Suppressor macrophage treated with lipopolysaccharide for 1 hour (primary cell): ENCODE results near the gene GZMM.

Experiments used
- DNase-seq, 3 donors: peaks; one replicate each; pipeline ENCODE4 v3.0.0-alpha.2; 2020 to 2022

The GZMM gene

DNA sequence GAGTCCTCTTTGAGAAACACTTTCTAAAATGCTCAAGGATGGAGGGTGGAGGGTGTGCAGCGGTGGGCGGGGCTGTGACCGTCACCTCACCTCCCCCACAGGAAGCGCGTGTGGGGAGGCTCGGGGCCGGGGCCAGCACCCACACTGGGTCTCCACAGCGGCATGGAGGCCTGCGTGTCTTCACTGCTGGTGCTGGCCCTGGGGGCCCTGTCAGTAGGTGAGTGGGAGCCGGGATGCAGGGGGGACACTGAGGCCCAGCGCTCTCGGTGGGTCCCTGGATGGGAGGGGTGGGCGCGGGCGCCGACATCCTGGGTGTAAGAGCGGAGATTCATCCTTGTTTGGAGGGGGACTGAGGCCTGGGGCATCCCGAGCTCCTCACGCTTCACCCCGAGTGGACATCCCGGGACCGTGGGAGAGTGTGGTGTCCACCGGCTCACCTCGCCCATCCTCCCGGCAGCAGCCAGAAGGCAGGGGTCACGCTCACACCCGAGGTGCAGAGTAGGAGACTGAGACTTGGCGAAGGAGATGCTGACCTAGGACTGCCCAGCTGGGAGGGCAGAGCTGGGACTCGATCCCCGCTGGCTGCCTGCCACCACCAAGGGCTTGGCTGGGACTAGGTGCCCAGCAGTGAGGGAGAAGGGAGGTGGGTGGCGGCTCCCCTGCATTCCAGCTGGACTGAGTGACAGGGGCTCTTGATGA is at the start of gene GZMM:
Gene GZMM (plus strand): TSS at position 144 of the 699 bp plus-strand sequence. CDS start 19 bp downstream, at position 163.
- DNase-seq = no peak

DNA sequence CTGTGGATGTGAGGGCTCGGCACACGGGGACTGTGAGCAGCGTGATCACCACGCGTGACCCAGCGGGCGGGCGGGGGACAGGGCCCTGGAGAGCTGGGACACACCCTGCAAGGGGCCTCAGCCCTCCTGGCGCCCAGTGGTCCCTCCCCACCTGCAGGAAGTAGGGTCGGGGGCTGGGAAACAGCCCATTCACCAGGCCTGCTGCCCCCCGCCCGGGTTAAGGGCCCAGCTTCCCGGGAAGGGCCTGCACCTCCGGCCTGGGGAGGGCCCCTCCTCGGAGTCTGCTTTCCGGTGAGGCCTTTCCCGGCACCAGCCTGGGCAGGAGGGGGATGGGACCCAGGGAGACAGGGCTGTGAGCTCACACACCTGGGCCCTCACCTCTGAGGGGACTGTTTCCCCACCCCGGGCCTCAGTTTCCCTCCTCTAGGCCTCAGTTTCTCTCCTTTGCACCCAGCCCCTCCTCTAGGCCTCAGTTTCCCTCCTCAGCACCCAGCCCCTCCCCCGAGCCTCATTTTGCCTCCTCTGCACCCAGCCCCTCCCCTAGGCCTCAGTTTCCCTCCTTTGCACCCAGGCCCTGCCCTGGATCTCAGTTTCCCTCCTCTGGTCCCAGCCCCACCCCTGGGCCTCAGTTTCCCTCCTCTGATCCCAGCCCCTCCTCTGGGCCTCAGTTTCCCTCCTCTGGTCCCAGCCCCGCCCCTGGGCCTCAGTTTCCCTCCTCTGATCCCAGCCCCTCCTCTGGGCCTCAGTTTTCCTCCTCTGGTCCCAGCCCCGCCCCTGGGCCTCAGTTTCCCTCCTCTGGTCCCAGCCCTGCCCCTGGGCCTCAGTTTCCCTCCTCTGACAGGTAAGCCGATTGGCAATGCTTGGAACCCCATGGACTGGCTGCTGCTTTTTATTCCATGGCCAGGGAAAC is 49.4 kb upstream of the GZMM start:
- DNase-seq = no peak

DNA sequence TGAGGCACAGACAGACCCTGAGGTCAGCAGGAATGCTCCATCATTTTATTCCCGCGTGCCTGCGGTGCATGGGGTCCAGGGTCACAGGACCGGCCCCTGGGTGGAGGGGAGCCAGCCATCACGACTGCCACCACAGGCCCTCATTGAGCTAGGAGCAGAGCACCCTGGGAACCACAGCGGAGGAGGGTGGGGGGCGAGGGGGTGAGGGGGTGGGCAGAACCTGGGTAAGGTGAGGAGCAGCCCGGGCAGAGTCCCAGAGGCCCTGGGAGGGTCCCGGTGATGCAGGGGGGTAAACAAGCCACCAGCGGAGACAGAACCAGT is 48.8 kb upstream of the GZMM start:
- DNase-seq = no peak

DNA sequence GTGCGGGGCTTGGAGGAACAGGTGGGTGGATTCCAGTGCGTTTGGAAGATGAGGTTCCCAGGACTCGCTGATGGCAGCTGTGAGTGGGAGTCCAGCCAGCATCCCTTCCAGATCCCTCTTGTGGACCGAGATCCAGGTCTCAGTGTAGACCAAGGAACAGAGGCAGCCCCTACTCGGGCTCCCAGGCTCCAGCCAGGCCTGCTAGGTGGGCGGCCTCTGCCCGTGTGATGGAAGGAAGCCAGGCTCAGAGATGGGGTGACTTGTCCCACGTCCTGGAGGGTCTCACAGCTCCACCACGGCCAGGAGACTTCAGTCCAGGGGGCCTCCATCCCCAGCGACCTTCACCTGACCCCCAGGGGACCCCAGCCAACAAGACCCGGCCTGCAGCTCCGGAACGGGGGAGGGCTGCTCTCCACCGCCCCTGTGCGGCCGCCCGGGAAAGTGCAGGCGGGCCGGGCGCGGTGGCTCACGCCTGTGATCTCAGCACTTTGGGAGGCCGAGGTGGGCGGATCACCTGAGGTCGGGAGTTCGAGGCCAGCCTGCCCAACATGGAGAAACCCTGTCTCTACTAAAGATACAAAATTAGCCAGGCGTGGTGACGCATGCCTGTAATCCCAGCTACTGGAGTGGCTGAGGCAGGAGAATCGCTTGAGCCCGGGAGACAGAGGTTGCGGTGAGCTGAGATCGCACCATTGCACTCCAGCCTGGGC is 48.3 kb upstream of the GZMM start:
- peak; percentile 34 to 63 (median 39) for DNase-seq

DNA sequence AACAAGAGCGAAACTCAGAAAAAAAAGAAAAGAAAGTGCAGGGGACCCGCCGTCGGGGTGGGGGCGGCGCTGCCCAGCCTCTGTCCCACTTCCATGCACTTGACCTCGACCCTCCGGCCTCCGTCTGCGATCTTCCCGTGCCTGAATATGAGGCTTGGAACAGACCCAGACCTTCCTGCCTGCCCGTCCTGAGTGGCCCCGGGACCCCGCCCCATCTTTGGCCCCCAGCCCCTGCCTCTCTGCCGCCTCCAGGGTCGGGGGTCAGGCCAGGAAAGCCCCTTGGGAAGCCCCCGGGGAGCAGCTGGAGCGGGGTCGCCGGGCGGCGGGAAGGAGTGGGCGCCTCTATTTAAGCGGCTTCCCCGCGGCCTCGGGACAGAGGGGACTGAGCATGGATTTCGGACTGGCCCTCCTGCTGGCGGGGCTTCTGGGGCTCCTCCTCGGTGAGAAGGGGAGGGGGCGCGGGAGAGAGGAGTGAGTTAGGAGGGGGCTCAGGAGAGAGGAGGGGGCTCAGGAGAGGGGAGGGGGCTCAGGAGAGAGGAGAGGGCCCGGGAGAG is 47.7 kb upstream of the GZMM start, which contains the start of gene MADCAM1:
Gene MADCAM1 (plus strand): TSS at position 375 of the 554 bp plus-strand sequence. CDS start 14 bp downstream, at position 389.
- DNase-seq = no peak

DNA sequence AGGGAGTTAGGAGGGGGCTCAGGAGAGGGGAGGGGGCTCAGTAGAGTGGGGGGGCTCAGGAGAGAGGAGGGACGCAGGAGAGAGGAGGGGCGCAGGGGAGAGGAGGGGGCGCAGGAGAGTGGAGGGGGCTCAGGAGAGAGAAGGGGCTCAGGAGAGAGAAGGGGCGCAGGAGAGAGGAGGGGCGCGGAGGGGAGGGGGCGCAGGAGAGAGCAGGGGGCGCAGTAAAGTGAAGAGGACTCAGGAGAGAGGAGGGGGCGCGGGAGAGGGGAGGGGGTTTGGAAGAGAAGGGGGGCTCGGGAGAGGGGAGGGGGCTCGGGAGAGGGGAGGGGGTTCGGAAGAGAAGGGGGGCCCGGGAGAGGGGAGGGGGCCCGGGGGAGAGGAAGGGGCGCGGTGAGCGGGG is 46.9 kb upstream of the GZMM start:
- no peak for DNase-seq

DNA sequence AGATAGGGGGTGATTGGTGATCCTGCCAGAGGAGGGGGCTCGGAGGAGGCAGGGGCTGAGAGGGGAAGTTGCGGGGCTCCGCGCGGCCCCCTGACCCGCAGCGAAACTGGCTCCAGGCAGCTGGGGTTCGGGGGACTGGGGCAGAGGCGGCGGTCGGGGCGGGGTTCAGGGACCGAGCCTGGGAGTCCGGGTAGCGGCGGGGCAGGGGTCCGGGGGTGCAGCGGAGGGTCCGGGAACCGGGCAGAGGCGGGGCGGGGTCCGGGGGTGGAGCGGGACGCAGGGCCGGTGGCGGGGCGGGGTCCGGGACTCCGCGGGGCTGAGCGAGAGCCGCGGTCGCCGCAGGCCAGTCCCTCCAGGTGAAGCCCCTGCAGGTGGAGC is 46.4 kb upstream of the GZMM start:
- DNase-seq = peak in 1 of 3 donors; percentile 8

DNA sequence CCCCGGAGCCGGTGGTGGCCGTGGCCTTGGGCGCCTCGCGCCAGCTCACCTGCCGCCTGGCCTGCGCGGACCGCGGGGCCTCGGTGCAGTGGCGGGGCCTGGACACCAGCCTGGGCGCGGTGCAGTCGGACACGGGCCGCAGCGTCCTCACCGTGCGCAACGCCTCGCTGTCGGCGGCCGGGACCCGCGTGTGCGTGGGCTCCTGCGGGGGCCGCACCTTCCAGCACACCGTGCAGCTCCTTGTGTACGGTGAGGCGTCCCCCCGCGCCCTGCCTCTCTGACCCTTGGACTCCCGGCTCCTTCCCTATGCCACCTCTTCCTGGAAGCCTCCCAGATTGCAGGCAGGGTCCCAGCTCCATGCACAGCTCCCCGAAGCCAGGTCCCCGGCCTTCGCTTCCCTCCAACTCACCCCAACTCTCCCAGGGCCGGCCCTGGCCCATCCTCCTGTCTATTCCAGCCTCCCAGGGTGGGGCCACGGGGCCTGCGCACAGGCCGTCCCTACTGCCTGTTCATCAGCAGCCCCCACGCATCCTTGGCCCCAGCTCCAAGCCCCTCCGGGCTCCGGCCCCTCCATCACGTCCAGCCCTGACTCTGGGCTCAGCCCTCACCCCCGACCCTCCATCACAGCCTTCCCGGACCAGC is 45.9 kb upstream of the GZMM start:
- peak in 1 of 3 donors; percentile 13 for DNase-seq

DNA sequence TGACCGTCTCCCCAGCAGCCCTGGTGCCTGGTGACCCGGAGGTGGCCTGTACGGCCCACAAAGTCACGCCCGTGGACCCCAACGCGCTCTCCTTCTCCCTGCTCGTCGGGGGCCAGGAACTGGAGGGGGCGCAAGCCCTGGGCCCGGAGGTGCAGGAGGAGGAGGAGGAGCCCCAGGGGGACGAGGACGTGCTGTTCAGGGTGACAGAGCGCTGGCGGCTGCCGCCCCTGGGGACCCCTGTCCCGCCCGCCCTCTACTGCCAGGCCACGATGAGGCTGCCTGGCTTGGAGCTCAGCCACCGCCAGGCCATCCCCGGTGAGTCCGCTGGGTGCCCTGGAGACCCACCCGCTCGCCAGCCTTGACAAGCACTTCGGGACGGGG is 45.4 kb upstream of the GZMM start:
- DNase-seq = no peak

DNA sequence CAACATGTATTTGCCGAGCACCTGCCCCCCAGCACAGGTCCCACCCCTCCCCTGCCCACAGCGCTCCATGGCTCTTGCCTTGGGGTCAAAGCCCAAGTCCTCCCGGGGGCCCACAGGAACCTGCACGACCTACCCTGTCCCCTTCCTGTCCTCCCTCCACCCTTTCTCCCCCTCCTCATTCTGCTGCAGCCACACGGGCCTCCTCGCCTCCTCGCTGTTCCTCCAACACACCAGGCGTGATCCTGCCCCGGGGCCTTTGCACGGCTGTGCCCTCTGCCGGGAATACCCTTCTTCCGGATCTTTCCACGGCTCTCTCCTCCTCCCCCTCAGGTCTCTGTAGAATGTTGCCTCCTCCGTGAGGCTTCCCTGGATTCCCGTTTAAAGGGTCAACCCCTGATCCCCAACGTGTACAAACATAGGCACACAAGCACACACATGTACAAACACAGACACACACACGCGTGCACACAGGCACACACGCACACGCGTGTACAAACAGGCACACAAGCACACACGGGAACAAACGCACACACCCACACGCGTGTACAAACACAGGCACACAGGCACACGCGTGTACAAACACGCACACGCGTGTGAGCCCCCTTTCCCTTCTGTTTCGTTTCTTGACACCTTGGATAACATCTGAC is 44.8 kb upstream of the GZMM start:
- no peak for DNase-seq

DNA sequence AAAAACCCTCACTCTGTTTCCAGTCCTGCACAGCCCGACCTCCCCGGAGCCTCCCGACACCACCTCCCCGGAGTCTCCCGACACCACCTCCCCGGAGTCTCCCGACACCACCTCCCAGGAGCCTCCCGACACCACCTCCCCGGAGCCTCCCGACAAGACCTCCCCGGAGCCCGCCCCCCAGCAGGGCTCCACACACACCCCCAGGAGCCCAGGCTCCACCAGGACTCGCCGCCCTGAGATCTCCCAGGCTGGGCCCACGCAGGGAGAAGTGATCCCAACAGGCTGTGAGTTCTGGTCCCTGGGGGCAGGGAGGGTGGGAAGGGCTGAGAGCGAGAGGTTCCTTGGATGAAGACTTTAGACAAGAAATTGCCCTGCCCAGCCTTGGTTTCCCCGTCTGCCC is 42.2 kb upstream of the GZMM start:
- DNase-seq = no peak

DNA sequence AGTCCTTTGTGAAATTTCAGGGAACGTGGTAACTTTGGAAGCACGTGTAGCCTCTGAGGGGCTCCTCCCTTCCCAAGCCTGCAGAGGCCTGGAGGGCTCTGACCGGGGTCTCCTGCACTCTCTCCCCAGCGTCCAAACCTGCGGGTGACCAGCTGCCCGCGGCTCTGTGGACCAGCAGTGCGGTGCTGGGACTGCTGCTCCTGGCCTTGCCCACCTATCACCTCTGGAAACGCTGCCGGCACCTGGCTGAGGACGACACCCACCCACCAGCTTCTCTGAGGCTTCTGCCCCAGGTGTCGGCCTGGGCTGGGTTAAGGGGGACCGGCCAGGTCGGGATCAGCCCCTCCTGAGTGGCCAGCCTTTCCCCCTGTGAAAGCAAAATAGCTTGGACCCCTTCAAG is 39.2 kb upstream of the GZMM start:
- no peak for DNase-seq

DNA sequence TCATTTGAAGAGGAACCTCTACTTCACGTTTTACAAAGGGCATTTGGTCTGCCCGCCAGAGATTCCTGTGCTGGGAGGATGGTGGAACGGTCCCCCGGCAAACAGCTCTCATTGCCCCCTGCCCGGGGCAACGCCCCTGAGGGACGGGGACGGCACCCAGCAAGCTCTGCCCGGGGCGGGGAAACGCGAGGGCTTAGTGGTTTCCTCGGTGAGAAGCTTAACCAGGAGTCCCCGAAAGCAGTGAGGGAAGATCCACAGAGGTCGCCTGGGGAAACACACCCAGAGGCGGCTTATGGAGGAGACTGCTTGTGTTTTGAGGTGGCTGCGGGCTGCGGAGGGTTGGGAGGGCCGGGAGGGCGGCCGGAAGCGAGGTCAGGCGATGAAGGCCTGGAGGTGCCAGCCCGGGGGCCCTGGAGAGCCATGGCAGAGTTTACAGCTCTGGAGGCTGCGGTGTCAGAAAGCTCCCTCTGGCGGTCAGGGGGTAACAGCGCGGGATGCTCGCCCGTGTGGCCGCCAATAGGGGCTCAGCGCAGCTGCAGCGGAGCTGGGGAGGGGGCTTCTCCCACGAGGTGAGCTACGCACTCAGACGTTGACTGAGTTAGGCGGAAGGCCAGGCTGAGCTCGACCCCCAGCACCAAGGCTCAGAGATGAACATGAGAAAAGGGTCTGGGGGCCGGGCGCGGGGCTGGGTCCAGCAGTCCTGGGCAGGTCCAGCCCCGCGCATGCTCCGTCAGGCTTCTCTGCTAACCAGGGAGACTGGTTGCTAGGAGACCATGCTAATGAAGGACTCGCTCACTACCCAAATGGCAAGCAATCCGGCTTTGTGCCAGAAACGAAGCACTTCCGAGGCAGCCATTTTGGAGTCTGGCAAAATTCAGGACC is 37.2 kb upstream of the GZMM start:
- peak; percentile 86 to 98 (median 91) for DNase-seq

DNA sequence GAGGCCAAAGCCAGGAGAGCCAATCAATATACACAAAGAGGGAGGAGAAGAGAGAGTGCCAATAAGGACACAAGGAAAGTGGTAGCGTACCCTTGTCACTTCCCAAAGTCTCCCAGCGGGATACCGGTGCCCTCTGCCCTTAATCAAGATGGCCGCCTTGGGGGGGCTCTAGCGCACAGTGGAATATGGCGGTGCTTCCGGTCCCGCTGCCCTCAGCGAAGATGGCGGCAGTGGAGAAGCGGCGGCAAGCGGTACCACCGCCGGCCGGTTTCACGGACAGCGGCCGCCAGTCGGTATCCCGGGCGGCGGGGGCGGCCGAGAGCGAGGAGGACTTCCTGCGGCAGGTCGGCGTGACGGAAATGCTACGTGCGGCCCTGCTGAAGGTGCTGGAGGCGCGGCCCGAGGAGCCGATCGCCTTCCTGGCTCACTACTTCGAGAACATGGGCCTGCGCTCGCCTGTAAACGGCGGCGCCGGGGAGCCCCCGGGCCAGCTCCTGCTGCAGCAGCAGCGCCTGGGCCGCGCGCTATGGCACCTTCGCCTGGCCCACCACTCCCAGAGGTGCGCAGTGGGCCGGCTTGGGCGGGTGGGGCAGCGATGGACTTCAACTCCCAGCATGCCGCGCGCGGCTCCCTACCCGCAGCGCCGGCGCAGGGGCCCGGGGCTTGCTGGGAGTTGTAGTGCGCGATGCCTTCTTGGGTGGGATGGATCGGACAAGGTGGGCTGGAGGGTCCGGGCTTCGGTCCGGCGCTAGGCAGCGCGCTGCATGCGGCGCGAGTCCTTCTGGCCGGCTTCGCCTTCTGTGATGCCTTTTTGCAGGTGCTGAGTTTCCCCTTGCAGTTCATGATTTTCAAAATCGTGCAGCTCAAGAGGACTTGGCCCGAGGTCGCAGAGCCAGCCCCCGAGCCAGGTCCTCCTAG is 36.3 kb upstream of the GZMM start, which contains the start of gene TPGS1:
Gene TPGS1 (plus strand): TSS at position 212 of the 918 bp plus-strand sequence. CDS start 10 bp downstream, at position 222.
- DNase-seq = peak; percentile 97 to 100 (median 100)

DNA sequence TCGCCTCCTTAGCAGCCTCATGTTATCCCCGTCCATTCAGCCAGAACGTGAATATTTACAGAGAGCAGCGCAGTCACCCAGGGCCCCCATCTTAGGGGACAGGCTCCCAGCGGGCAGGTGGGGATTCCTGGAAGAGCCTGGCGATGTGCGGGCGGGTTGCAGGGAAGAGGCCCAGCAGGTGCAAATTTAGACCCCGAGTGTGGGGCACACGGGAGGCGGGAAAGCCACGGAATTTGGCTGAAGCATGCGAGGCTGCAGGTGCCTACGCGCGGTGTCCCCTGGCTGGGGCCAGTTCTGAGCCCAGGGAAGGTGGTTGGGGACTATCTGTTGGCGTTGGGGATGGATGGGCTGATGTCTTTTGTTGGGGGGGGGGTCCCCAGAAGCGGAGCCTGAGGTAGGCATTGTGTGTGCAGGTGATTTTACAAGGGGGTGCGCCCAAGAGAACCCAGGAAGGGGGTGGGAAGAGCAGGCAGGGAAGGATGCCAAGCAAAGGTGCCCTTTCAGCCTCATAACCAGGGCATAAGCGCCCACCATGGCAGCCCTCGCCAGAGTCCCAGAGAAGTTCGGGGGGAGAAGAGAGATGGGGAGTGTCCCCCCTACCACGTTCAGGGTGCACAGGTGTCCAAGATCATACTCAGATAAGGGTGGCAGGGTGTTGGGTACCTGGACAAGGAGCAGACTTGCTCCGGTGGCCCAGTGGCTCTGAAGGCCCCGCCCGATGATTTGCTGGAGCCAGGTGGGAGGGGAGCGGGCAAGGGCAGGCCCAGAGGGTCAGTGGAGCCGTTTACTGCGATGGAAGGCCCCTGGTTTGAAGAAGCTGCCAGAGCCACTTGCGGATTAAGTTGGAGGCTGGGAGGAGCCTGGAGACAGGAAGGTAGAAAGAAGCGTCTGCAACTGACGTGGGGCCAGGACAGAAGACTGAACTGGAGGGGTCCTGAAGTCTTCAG is 35.4 kb upstream of the GZMM start:
- no peak for DNase-seq

DNA sequence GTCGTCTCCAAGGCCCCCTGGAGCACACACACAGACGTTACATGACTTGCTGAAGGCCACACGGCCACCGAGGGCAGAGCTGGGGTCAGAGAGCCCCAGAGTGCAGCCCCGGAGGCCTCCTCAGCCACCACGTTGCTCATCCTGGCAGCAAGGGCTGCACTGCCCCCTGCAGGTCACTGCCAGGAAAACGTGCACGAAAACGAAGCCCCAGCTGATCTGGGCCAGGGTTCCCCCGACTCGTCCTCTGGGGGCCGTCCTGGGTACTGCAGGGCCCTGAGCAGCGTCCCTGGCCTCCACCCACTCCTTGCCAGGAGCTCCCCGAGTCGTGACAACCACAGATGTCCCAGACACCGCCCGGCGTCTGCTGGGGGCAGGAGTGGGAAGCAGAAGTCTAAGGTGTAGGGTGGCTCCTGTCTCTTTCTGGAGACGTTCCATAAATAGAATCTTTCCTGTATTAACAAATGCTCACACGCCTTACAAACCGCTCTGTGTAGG is 33.2 kb upstream of the GZMM start:
- DNase-seq = peak; percentile 94 to 97 (median 96)

DNA sequence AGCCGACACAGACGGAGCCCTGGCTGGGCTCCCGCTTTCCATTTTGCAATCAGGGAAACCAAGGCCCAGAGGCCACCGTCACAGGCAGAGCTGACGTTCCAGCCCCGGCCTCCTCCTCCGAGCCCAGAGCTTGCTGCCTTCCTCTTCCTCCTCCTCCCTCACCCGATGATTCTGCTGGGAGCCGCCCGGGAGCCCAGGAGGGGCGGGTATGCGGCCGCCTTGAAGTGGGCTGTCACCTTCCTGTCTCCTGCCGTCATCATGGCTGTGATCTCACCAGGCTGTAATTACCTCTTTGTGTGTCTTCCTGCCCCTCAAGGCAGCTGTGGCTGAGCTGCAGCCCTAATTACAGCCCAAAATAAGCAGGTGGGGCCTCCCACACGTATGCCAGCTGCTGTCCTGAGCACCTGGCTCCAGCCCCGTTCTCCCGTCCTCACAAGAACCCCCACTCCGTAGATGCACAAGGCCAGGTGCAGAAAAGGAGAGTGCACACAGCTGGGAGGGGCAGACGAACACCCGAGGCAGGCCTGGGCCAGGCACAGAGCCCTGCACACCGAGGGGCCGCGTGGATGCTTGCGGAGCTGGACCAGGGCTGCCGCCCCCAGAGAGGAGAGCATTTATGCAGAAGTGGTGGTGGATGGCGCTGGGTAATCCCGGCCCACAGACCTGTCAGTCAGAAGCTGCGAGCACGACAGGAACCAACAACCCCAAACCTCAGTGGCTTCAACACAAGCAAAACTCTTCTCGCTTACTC is 32.6 kb upstream of the GZMM start:
- DNase-seq = peak; percentile 80 to 89 (median 85)
